GM12873 (cell line): ENCODE measurements around the gene CCDC69.

ENCODE experiments used
- CTCF ChIP-seq: IDR thresholded peaks from 2 replicates; pipeline ENCODE4 v1.5.1; 2012; ENCODE audit warnings: low read depth, mild to moderate bottlenecking, moderate library complexity, low read length, control low read depth; ENCODE audit not compliant: insufficient read depth; ENCODE audit errors: missing control alignments

CCDC69 gene

GRCh38 chr5:151134228-151134627, 89.7 kb downstream of the CCDC69 start:
- TF ChIP-seq CTCF, result no peak

- no peak for TF ChIP-seq CTCF
Observed at GRCh38 chr5:151132963-151133362, 90.9 kb downstream of the CCDC69 start.
